Hepatocyte (in vitro differentiated cells): ENCODE results near the gene MYCBPAP. TPM values are rescaled to one million over a fixed set of nuclear protein-coding genes. Genes with fewer than 3 reads are reported as not detected.
A peak's percentile ranks its signal among the peaks of the same experiment; 100 is the strongest.

Source experiments
- DNase-seq: peaks from one replicate; pipeline ENCODE4 v3.0.0-alpha.2; 2016; ENCODE audit warnings: low spot score
- H2AFZ ChIP-seq: fragments of 200-600 bp; sonication (generic); 2 replicates; pipeline ENCODE4 v1.6.0; 2016; ENCODE audit warnings: antibody characterized with exemption, mild to moderate bottlenecking
- H3K27ac ChIP-seq: fragments of 200-600 bp; sonication (generic); 2 replicates; pipeline ENCODE4 v1.5.1; 2016; ENCODE audit warnings: mild to moderate bottlenecking
- H3K27me3 ChIP-seq: fragments of 200-600 bp; sonication (generic); 2 replicates; pipeline ENCODE4 v1.6.1; 2016
- H3K36me3 ChIP-seq: fragments of 200-600 bp; sonication (generic); replicated peaks from 2 replicates; pipeline ENCODE4 v1.5.1; 2016; ENCODE audit warnings: low read depth; ENCODE audit not compliant: insufficient read depth
- H3K4me1 ChIP-seq: fragments of 200-600 bp; sonication (generic); 2 replicates; pipeline ENCODE4 v1.5.1; 2016; ENCODE audit warnings: mild to moderate bottlenecking, moderate library complexity; ENCODE audit not compliant: insufficient read depth
- H3K4me2 ChIP-seq: fragments of 200-600 bp; sonication (generic); 2 replicates; pipeline ENCODE4 v1.6.0; 2016
- H3K4me3 ChIP-seq: fragments of 200-600 bp; sonication (generic); 2 replicates; pipeline ENCODE4 v1.5.1; 2016; ENCODE audit warnings: mild to moderate bottlenecking
- H3K79me2 ChIP-seq: fragments of 200-600 bp; sonication (generic); 2 replicates; pipeline ENCODE4 v1.6.0; 2017; ENCODE audit warnings: mild to moderate bottlenecking
- H3K9me2 ChIP-seq: fragments of 200-600 bp; sonication (generic); replicated peaks from 2 replicates; pipeline ENCODE4 v1.6.0; 2017; ENCODE audit warnings: mild to moderate bottlenecking; ENCODE audit not compliant: insufficient read depth
- H3K9me3 ChIP-seq: fragments of 200-600 bp; sonication (generic); 2 replicates; pipeline ENCODE4 v1.5.1; 2016; ENCODE audit warnings: low read depth, mild to moderate bottlenecking
- H4K20me1 ChIP-seq: fragments of 200-600 bp; sonication (generic); 2 replicates; pipeline ENCODE4 v1.6.0; 2016; ENCODE audit warnings: mild to moderate bottlenecking; ENCODE audit not compliant: insufficient read depth, poor library complexity, severe bottlenecking
- EZH2 ChIP-seq: fragments of 200-600 bp; sonication (generic); IDR thresholded peaks from 2 replicates; pipeline ENCODE4 v1.6.1; 2016; ENCODE audit warnings: antibody characterized with exemption, mild to moderate bottlenecking, borderline replicate concordance
- EZH2phosphoT487 ChIP-seq: fragments of 200-600 bp; sonication (generic); IDR thresholded peaks from one replicate; pipeline ENCODE4 v1.6.1; 2018; ENCODE audit warnings: antibody characterized with exemption, mild to moderate bottlenecking, low read depth, moderate library complexity; ENCODE audit not compliant: unreplicated experiment, severe bottlenecking
- WGBS: methylation state at CpG from one replicate; pipeline ENCODE4 v1.1.6; 2016; ENCODE audit warnings: low lambda C conversion rate; ENCODE audit errors: missing lambda C conversion rate; 5-methylcytosine and 5-hydroxymethylcytosine counted together
- polyA plus RNA-seq: library from polyadenylated mRNA; unstranded; fragments of >200 nt; fragmentation: Nextera tagmentation; extraction: Ambion mirVana; gene quantifications from 2 replicates; pipeline ENCODE4 v1.2.1, GENCODE V29; 2016
- total RNA-seq: library from RNA; depleted of rRNA; stranded (reverse); fragments of >200 nt; gene quantifications from 2 replicates; pipeline ENCODE4 v1.2.3, GENCODE V29; 2014
- TF ChIP-seq, protein P1 (sequence below): fragments of 200-600 bp; sonication (generic); IDR thresholded peaks from 2 replicates; pipeline ENCODE4 v1.5.1; 2016; ENCODE audit warnings: antibody characterized with exemption, mild to moderate bottlenecking; ENCODE audit not compliant: poor library complexity

MYCBPAP gene
- total and polyA plus RNA-seq, 2 experiments from 2014 or later = 0.43 to 0.70 TPM

- WGBS = 86% methylated on average over 20 of the region's 20 CpGs
- peak; percentile 55 for DNase-seq
- no peak overlapping the region for H2AFZ ChIP-seq
- peaks cover 5% of the 10 kb centered on the region for H3K79me2 ChIP-seq
- peak overlapping the region; percentile 74 for H3K27ac ChIP-seq
- no peaks in the 10 kb centered on the region for H3K9me2 ChIP-seq
- H3K4me2 ChIP-seq = no peak overlapping the region
- no peaks in the 10 kb centered on the region for H3K27me3 ChIP-seq
- no peaks in the 10 kb centered on the region for H3K36me3 ChIP-seq
- H4K20me1 ChIP-seq = no peaks in the 10 kb centered on the region
- no peak overlapping the region for H3K4me3 ChIP-seq
- no peak for TF ChIP-seq EZH2phosphoT487
- TF ChIP-seq, protein P1, sequence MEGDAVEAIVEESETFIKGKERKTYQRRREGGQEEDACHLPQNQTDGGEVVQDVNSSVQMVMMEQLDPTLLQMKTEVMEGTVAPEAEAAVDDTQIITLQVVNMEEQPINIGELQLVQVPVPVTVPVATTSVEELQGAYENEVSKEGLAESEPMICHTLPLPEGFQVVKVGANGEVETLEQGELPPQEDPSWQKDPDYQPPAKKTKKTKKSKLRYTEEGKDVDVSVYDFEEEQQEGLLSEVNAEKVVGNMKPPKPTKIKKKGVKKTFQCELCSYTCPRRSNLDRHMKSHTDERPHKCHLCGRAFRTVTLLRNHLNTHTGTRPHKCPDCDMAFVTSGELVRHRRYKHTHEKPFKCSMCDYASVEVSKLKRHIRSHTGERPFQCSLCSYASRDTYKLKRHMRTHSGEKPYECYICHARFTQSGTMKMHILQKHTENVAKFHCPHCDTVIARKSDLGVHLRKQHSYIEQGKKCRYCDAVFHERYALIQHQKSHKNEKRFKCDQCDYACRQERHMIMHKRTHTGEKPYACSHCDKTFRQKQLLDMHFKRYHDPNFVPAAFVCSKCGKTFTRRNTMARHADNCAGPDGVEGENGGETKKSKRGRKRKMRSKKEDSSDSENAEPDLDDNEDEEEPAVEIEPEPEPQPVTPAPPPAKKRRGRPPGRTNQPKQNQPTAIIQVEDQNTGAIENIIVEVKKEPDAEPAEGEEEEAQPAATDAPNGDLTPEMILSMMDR = no peak
- TF ChIP-seq EZH2 = no peak
- H3K4me1 ChIP-seq = peaks cover 37% of the 10 kb centered on the region
- no peaks in the 10 kb centered on the region for H3K9me3 ChIP-seq
Observed at GRCh38 chr17:50538549-50539410, 30.5 kb downstream of the MYCBPAP start.

GRCh38 chr17:50539762-50540559, 31.7 kb downstream of the MYCBPAP start:
- no peaks in the 10 kb centered on the region for H3K27me3 ChIP-seq
- H3K9me3 ChIP-seq = no peaks in the 10 kb centered on the region
- H3K27ac ChIP-seq = no peak overlapping the region
- H3K4me1 ChIP-seq = peaks cover 29% of the 10 kb centered on the region
- H3K9me2 ChIP-seq = no peaks in the 10 kb centered on the region
- H4K20me1 ChIP-seq = no peaks in the 10 kb centered on the region
- TF ChIP-seq EZH2 (no peak), EZH2phosphoT487 (no peak)
- TF ChIP-seq, protein P1 = no peak
- H3K36me3 ChIP-seq = no peaks in the 10 kb centered on the region
- peaks cover 5% of the 10 kb centered on the region for H3K79me2 ChIP-seq
- 82% methylated on average over 15 of the region's 15 CpGs for WGBS
- H3K4me3 ChIP-seq = no peak overlapping the region
- DNase-seq = peak; percentile 61
- no peak overlapping the region for H2AFZ ChIP-seq
- H3K4me2 ChIP-seq = no peak overlapping the region

DNA sequence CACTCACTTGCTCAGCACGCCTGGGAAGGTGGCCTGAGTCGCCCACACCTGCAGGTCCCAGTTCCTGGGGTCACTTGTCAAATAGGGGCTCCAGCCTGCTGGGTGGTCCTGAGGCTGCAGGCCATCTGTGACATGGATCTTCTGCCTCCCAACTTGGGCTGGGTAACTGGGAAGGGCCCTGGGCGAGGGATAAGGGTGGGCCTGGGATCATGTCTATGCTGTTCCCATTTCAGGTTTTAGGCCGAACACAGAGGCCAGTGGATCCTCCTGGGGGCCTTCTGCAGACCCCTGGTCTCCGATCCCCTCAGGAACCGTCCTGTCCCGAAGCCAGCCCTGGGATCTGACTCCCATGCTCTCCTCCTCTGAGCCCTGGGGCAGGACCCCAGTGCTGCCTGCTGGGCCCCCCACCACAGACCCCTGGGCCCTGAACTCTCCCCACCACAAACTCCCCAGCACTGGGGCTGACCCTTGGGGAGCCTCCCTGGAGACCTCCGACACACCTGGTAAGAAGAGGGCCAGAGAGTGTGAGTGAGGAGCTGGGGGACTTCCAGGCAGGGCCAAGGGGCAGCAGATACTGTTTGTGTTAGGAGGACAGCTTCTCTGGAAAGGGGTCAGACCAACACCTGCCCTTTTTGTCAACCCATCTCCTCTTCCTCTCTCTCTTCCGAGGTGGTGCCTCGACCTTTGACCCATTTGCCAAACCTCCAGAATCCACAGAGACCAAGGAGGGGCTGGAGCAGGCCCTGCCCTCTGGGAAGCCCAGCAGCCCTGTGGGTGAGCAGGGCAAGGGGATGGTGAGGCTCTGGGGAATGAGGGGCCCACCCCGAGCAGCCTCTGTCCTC, 32.5 kb downstream of the MYCBPAP start:
- Histone ChIP-seq H3K4me1 (peaks cover 29% of the 10 kb centered on the region), H3K9me3 (no peaks in the 10 kb centered on the region), H3K79me2 (peaks cover 2% of the 10 kb centered on the region), H3K9me2 (no peaks in the 10 kb centered on the region), H2AFZ (no peak overlapping the region), H4K20me1 (no peaks in the 10 kb centered on the region), H3K27me3 (no peaks in the 10 kb centered on the region), H3K36me3 (no peaks in the 10 kb centered on the region), H3K4me3 (no peak overlapping the region), H3K4me2 (peak overlapping the region; percentile 87), H3K27ac (peak overlapping the region; percentile 94)
- no peak for DNase-seq
- TF ChIP-seq, protein P1 = no peak
- no peak for TF ChIP-seq EZH2
- no peak for TF ChIP-seq EZH2phosphoT487
- 86% methylated on average over 11 of the region's 11 CpGs for WGBS
